Stomach smooth muscle (tissue), 2 donors: ENCODE measurements around the gene PIGU.
"Not testable (repeated sequence)": the region's sequence is repeated elsewhere in the genome, so short reads cannot be mapped to it uniquely, and the experiment has no call there.

Experiments used
- H3K27ac ChIP-seq: one replicate; pipeline ENCODE4 v1.7.0; 2013; ENCODE audit warnings: mild to moderate bottlenecking, low read length, inconsistent platforms
- H3K27me3 ChIP-seq, 2 donors: one replicate each; pipeline ENCODE4 v1.7.0; 2013; ENCODE audit warnings: low read length in 2 of 2; ENCODE audit not compliant: insufficient read depth in 2 of 2, control insufficient read depth in 1 of 2
- H3K36me3 ChIP-seq, 2 donors: one replicate each; pipeline ENCODE4 v1.7.0; 2013; ENCODE audit warnings: low read length in 2 of 2; ENCODE audit not compliant: control insufficient read depth in 2 of 2, insufficient read depth in 2 of 2
- H3K4me1 ChIP-seq: one replicate; pipeline ENCODE4 v1.7.0; 2013; ENCODE audit warnings: low read length; ENCODE audit not compliant: control insufficient read depth, insufficient read depth
- H3K4me3 ChIP-seq, 2 donors: one replicate each; pipeline ENCODE4 v1.7.0; 2013; ENCODE audit warnings: low read length in 2 of 2
- H3K9ac ChIP-seq, 2 donors: one replicate each; pipeline ENCODE4 v1.7.0; 2013; ENCODE audit warnings: low read length in 2 of 2, mild to moderate bottlenecking in 1 of 2
- H3K9me3 ChIP-seq, 2 donors: one replicate each; pipeline ENCODE4 v1.7.0; 2013; ENCODE audit warnings: low read length in 2 of 2; ENCODE audit not compliant: control insufficient read depth in 2 of 2
- donor health status: healthy.
- donor health status: Pancreatic carcinoma.

PIGU gene

GRCh38 chr20:34618676-34619075, 58.2 kb downstream of the PIGU start:
- no peaks in the 10 kb centered on the region for H3K9me3 ChIP-seq
- H3K4me3 ChIP-seq, result no peak overlapping the region
- H3K36me3 ChIP-seq, result peaks cover 3 to 11% of the 10 kb centered on the region in 2 donors
- H3K27ac ChIP-seq, result no peak overlapping the region
- no peak overlapping the region for H3K9ac ChIP-seq
- H3K27me3 ChIP-seq, result no peaks in the 10 kb centered on the region
- H3K4me1 ChIP-seq, result no peaks in the 10 kb centered on the region

- not testable (repeated sequence) for H3K27ac ChIP-seq, H3K4me3 ChIP-seq, H3K4me1 ChIP-seq, H3K9me3 ChIP-seq, H3K27me3 ChIP-seq, H3K9ac ChIP-seq, H3K36me3 ChIP-seq
These were observed 60.0 kb downstream of the PIGU start for GRCh38 chr20:34616913-34617312.

GRCh38 chr20:34615477-34615876, 61.4 kb downstream of the PIGU start:
- no peak overlapping the region for H3K27ac ChIP-seq

GRCh38 chr20:34611976-34612375, 64.9 kb downstream of the PIGU start:
- H3K27ac ChIP-seq, H3K9ac ChIP-seq, H3K4me3 ChIP-seq, H3K27me3 ChIP-seq, H3K36me3 ChIP-seq, H3K4me1 ChIP-seq, H3K9me3 ChIP-seq: not testable (repeated sequence)

More at GRCh38 chr20:34615477-34615876, 61.4 kb downstream of the PIGU start:
- H3K27me3 ChIP-seq, result no peaks in the 10 kb centered on the region
- H3K4me3 ChIP-seq, result no peak overlapping the region
- H3K4me1 ChIP-seq, result no peaks in the 10 kb centered on the region
- no peaks in the 10 kb centered on the region for H3K9me3 ChIP-seq
- peaks cover 0 to 6% of the 10 kb centered on the region in 2 donors for H3K36me3 ChIP-seq
- H3K9ac ChIP-seq, result no peak overlapping the region

- H3K9ac ChIP-seq, result no peak overlapping the region
- H3K36me3 ChIP-seq, result no peaks in the 10 kb centered on the region
- no peak overlapping the region for H3K4me3 ChIP-seq
- no peak overlapping the region for H3K27ac ChIP-seq
- H3K9me3 ChIP-seq, result no peaks in the 10 kb centered on the region
- H3K27me3 ChIP-seq, result no peaks in the 10 kb centered on the region
- H3K4me1 ChIP-seq, result peaks cover 13% of the 10 kb centered on the region
These were observed 69.8 kb downstream of the PIGU start for GRCh38 chr20:34607066-34607465.

GRCh38 chr20:34604980-34605788, 71.7 kb downstream of the PIGU start:
- peak overlapping the region; percentile 49 for H3K27ac ChIP-seq
- no peaks in the 10 kb centered on the region for H3K27me3 ChIP-seq
- H3K9ac ChIP-seq, result peak overlapping the region in 1 of 2 donors; percentile 52
- H3K36me3 ChIP-seq, result no peaks in the 10 kb centered on the region
- peaks cover 17% of the 10 kb centered on the region for H3K4me1 ChIP-seq
- H3K9me3 ChIP-seq, result no peaks in the 10 kb centered on the region
- H3K4me3 ChIP-seq, result peak overlapping the region in 1 of 2 donors; percentile 40

- no peaks in the 10 kb centered on the region for H3K9me3 ChIP-seq
- H3K27me3 ChIP-seq, result no peaks in the 10 kb centered on the region
- H3K4me1 ChIP-seq, result peaks cover 17% of the 10 kb centered on the region
- no peak overlapping the region for H3K9ac ChIP-seq
- H3K36me3 ChIP-seq, result no peaks in the 10 kb centered on the region
- peak overlapping the region in 1 of 2 donors; percentile 10 for H3K4me3 ChIP-seq
- peak overlapping the region; percentile 37 for H3K27ac ChIP-seq
These were observed 75.8 kb downstream of the PIGU start for GRCh38 chr20:34600892-34601653.

- Histone ChIP-seq H3K27ac (no peak overlapping the region), H3K27me3 (no peaks in the 10 kb centered on the region), H3K9me3 (no peaks in the 10 kb centered on the region), H3K4me3 (no peak overlapping the region), H3K9ac (no peak overlapping the region), H3K36me3 (no peaks in the 10 kb centered on the region), H3K4me1 (no peaks in the 10 kb centered on the region)
These were observed 81.3 kb downstream of the PIGU start for GRCh38 chr20:34595377-34596184.

GRCh38 chr20:34586488-34587163, 90.3 kb downstream of the PIGU start:
- H3K27ac ChIP-seq, result no peak overlapping the region
- H3K9ac ChIP-seq, result no peak overlapping the region
- H3K36me3 ChIP-seq, result peaks cover 8 to 12% of the 10 kb centered on the region in 2 donors
- H3K4me1 ChIP-seq, result peaks cover 4% of the 10 kb centered on the region
- H3K9me3 ChIP-seq, result no peaks in the 10 kb centered on the region
- H3K27me3 ChIP-seq, result no peaks in the 10 kb centered on the region
- H3K4me3 ChIP-seq, result no peak overlapping the region

GRCh38 chr20:34585019-34585418, 91.9 kb downstream of the PIGU start:
- Histone ChIP-seq H3K9ac (no peak overlapping the region), H3K36me3 (peaks cover 13 to 21% of the 10 kb centered on the region in 2 donors)

More at GRCh38 chr20:34585019-34585418, 91.9 kb downstream of the PIGU start:
- no peaks in the 10 kb centered on the region for H3K9me3 ChIP-seq
- peaks cover 7% of the 10 kb centered on the region for H3K4me1 ChIP-seq
- H3K4me3 ChIP-seq, result no peak overlapping the region
- no peak overlapping the region for H3K27ac ChIP-seq
- no peaks in the 10 kb centered on the region for H3K27me3 ChIP-seq
